Measurements from ENCODE around the gene SAMHD1.
"Not testable (repeated sequence)": the region's sequence is repeated elsewhere in the genome, so short reads cannot be mapped to it uniquely, and the experiment has no call there.

Gene SAMHD1

DNA sequence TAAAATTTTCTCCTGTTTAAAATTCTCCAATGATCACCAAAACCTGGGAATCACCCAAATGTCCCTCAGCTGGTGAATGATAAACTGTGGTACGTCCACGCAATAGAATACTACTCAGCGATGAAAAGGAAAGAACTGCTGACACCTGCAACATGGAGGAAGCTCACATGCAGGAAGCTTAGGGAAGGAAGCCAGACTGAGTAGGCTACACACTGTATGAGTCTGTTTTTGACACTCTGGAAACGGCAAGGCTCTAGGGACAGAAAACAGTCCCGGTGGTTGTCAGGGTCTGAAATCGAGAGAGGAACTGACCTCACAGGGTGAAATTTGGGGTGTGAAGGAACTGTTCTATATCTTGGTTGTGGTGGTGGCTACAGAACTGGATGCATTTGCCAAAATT is 100.7 kb downstream of the SAMHD1 start:
- no peak for DNase-seq

DNA sequence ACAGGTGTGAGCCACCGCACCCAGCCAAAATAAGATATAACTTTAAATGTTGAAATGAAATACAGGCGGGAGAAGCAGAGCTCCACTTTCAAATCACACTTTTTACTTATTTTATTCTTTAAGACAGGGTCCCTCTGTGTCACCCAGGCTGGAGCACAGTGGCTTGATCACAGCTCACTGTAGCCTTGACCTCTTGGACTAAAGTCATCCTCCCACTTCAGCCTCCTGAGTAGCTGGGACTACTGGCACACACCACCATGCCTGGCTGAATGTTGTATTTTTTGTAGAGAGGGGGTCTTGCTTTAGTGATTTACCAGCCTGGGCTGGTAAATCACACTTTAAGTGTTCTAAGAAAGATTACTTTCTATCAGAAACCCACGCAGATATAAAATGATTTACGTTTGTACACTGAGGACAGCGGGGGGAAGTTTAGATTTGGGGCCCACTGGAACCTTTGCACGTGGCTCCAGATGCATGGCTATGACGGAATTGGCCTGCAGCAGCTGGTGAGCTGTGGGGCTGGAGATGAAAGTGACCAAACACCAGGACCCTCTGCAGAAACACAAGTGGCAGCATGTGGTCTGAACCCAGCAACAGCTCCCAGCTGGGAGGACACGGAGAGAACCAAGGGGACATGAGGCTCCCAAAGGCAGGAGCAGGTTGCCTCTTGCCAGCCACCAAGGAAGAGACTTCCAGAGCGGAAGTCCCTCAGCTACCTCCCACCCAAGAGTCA is 102.0 kb downstream of the SAMHD1 start:
- no peak for DNase-seq

DNA sequence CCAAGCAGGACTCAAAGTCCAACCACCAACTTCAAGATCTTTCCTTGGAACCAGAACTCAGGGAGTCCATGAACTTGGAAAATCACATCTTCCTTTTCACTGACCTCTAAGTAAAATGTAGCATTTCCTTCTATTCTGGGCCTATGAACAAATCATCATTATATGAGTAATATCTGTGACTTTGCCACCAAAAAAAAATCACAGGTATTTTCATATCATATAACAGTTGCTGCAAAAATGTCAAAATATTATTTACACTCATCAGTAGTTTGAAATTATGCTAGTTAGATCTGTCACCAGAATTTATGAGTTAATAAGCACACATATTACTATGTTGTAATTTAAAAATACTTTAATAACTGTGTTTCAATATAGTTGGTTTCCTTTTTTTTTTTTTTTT is 102.8 kb downstream of the SAMHD1 start:
- no peak for DNase-seq

DNA sequence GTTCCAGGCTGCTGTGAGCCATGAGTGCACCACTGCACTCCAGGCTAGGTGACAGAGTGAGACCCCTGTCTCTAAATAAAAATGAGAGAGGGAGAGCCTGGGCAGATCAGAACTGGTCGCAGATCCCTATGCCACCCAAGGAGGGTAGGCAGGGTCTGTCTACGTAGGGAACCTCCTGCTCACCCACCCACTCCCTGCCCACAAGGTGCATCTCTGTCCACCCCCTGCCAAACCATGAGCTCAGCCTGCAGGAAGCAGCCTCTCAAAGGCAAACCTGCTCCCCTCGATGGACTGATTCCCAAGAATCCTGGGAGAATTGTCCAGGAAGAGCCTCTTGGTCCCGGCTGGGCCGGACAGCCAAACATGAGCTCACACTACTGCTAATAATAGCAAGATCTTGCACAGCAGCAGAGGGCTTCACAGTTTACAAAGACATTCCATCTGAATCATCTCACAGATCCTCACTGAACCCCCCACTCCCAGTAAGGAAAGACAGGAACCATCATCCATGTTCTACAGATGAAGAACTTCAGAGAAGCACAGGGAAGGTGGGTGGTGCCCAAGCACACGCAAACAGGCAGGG is 103.3 kb downstream of the SAMHD1 start:
- DNase-seq = no peak

DNA sequence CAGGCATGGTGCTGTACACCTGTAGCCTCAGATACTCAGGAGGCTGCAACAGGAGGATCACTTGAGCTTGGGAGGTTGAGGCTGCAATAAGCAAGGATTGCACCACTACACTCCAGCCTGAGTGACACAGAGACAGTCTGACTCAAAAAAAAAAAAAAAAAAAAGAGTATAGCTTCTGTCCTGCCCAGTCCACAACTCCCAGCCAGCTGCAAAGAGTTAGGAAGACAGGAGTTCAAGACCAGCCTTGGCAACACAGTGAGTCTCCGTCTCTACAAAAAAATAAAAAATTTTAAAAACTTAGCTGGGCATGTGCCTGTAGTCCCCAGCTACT is 103.8 kb downstream of the SAMHD1 start:
- no peak for DNase-seq

DNA sequence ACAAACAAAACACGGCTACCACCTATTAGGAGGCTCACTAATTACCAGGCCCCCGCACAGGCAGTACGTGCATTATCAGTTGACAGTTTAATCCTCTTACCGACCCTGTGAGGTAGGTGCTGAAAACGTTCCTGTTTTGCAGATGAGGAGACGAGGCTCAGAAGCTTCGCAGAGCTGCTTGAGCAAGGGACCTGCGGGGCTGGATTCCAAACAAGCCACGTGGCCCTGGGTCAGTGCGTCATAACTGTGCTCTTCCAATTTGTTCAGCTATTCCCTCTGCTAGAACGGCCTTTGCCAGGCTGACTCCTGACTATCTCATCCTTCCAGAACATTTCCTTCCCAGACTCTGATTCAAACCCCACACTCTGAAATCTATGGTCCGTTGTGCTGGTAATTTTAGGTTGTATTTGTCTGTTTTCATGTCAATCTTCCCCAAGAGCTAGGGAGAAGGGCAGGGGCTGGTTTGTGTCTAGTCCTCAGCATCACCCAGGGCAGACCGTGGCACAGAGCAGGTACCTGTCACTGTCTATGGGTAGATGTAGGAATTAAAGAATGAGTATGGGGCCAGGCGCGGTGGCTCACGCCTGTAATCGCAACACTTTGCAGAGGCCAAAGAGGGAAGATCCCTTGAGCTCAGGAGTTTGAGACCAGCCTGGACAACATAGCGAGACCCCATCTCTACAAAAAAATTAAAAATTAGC is 104.3 kb downstream of the SAMHD1 start:
- DNase-seq = no peak

DNA sequence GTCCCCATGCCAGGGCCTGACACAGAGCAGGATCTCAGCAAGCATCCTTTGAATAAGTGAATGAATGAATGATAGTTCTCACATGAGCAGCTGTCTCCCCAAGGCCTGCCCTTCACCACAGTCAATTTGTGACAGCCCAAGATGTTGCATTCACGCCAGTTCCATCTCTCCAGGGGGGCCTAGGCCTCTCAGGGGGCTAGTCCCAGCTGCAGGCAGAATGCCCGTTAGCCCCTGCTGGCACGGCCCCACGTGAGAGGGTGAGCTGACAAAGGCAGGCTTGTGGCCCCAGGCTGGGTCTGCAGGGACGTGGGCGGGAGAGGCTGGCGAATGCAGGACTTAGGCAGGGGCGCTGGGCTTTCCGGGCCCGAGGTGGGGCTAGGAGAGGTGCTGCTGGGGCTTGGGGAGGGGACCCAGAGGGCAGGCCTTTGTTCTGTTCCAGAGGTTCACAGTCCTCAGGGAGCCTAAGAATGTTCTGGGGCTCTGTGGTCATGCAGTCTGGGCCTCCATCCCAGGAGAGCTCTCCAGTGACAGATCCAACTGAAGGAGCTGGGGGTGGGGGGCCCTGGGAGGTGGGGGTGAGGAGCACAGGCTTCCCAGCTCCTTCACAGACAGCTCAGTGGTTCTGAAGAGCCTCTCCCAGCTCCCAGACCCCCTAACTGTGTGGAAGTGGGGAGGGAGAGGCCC is 106.1 kb downstream of the SAMHD1 start:
- no peak for DNase-seq

DNA sequence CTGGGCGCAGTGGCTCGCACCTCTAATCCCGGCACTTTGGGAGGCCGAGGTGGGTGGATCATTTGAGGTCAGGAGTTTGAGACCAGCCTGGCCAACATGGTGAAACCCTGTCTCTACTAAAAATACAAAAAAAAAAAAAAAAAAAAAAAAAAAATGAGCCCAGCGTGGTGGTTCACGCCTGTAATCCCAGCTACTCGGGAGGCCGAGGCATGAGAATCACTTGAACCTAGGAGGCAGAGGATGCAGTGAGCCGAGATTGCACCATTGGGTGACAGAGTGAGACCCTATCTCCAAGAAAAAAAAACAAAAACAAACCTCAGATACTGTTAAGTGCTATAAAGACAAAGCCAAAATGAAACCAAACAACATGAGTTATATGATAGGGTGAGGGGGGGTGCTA is 110.5 kb downstream of the SAMHD1 start:
- DNase-seq = not testable (repeated sequence)

All from activated CD4-positive, alpha-beta T cell treated with anti-CD3 and anti-CD28 coated beads, Interleukin-2, amount 50 U/mL, for 16 hours (primary cell).